Activated T-helper 9 cell treated with anti-CD3 and anti-CD28 coated beads, Interleukin-2, amount 50 U/mL, for 16 hours (primary cell): Measurements from ENCODE around the gene HRK.

Source experiments
- DNase-seq: peaks from one replicate; pipeline ENCODE4 v3.0.0-alpha.2; 2020; ENCODE audit warnings: low read depth

HRK gene

DNA sequence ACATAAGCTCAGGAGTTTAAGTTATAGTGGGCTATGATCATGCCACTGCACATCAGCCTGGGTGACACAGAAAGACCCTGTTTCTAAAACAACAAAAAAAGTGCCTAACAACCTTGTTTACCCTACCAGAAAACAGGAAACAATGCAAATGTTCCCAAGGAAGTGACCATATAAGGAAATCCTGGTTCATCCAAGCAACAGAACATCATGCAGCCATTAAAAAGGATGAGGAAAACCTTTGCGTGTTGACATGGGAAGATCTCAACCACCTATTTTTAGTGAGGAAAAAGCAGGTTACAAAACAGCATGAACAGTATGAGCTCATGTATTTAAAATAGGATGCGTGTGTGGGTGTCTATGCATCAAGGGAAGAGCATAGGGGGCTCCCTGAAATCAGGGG, 13.7 kb downstream of the HRK start:
- DNase-seq, result no peak

DNA sequence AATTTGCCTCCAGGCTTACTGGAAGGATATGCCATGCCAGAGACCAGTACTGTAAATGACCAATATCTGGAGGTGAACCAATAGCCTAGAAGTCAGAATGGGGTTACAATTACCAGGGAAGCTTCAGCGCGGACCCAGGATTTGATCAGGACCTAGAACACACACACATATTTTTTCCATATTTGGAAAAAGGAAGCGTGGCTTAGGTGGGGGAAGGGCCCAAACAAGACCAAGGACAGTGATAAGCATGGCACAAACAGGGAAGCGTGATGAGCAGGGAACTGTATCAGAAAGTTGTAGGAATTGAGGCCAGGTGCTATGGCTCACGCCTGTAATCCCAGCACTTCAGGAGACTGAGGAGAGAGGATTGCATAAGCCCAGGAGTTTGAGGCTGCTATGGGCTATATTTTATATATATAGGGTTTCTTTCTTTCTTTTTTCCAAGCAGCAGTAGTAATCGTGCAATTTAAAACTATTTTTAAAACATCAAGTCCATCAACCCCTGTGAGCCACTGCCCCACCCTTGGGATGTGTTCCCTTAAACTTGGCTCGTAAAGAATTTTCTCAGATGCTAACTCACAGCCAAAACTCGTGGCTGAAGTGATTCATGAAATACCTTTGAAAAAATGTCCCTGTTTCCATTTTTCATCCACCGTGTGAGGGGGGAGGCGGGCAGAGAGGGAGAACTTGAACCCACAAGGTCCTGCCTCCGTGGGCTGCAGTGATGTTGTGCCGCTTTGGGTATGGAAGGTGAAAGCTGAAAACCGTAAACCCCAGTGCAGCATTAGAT, 16.7 kb downstream of the HRK start:
- DNase-seq, result no peak

DNA sequence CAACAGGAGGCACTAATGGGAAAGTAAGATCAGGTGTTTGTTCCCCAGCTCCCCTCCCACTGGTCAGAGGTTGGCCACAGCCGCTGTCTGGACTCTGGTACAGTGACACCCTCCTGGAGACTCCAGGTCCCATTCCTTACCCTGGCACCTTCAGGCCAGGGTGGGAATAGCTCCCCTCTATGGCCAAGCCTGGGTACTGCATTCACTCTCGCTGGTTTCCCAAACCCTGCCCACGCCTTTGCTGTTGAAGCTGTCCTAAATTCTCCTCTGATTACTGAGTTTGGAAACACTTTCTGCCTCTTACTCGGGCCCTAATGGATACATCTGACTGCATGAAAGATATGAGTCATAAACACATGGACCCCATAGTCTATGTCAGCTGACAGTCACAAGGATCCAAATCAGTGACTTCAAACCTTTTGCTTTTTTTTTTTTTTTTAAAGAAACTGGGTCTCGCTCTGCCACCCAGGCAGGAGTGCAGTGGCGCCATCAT, 17.9 kb downstream of the HRK start:
- DNase-seq, result no peak

- no peak for DNase-seq
These were observed 19.1 kb downstream of the HRK start for GRCh38 chr12:116862167-116862566.

GRCh38 chr12:116861320-116861719, 19.9 kb downstream of the HRK start:
- no peak for DNase-seq

DNA sequence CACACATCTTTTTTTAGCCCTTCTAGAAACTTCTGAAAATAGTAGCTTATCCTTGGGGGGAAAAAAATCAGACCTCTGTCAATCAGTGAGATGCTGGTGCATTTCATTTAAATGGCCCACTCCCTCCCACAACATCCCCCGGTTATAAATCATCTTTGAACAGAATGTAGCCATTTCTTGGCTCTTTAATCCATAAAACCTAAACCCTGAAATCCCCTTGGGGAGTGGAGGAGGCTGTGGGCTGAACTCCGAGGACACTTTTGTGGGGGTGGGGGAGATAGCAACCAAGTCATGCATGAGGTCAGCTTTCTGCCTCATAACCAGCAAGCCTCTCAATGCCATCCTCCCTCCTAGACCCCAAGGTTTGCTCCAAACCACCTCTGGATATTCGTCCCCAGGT, 21.0 kb downstream of the HRK start:
- no peak for DNase-seq

GRCh38 chr12:116859079-116859478, 22.2 kb downstream of the HRK start:
- DNase-seq, result no peak

- DNase-seq, result no peak
These were observed 24.5 kb downstream of the HRK start for GRCh38 chr12:116856729-116857128.

- DNase-seq, result no peak
These were observed 25.3 kb downstream of the HRK start for GRCh38 chr12:116855744-116856470.

GRCh38 chr12:116853507-116853906, 27.7 kb downstream of the HRK start:
- DNase-seq, result no peak

GRCh38 chr12:116852303-116852702, 28.9 kb downstream of the HRK start:
- no peak for DNase-seq

DNA sequence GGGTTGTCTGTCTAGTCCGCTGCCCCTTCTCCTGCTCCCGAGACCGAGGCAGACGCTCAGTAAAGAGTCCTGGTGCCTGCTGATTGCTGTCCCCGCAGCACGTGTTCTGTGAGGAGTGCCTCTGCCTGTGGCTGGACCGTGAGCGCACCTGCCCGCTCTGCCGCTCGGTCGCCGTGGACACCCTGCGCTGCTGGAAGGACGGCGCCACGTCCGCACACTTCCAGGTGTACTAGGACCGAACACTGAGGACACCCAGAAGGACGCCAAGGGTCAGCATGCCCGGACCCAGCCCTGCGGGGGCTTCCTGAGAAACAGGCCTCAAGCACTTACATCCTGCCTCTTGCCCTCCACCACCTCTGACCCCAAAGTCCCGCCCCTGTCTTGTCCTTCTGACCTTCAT, 32.0 kb downstream of the HRK start:
- DNase-seq, result no peak

DNA sequence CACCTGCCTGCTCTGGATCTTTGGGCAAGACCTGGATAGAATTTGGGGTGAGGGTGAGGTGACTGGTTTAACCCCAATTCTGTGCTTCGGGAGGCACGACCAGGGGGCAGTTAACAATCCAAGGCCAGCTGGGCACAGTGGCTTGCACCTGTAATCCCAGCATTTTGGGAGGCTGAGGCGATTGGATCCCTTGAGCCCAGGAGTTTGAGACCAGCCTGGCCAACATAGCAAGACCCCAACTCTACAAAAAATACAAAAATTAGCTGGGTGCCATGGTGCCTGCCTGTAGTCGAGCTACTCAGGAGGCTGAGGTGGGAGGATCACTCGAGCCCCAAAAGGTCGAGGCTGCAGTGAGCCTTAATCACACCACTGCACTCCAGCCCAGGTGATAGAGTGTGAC, 38.2 kb downstream of the HRK start:
- DNase-seq, result no peak

GRCh38 chr12:116839287-116839830, 41.9 kb downstream of the HRK start:
- no peak for DNase-seq

DNA sequence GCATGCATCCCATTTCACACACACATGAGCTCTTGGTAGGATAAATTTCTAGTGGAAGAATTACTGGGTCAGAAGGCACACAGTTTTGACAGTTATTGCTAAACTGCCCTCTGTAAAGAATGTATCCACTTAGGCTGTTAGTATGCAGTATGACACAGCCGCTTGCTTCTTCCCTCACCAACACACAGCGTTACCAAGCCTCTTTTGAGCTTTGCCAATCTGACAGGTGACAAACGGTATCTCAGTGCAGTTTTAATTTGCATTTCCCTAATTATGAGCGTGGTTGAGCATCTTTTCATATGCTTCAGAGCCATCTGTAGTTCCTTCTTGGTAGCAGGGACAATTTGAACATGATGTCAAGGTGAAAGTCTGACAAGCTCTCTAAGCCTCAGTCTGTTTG, 42.9 kb downstream of the HRK start:
- DNase-seq, result no peak

- DNase-seq, result no peak
These were observed 44.1 kb downstream of the HRK start for GRCh38 chr12:116837097-116837496.

GRCh38 chr12:116835484-116835883, 45.8 kb downstream of the HRK start:
- no peak for DNase-seq

GRCh38 chr12:116833474-116833873, 47.8 kb downstream of the HRK start:
- no peak for DNase-seq

- DNase-seq, result no peak
These were observed 48.9 kb downstream of the HRK start for GRCh38 chr12:116832353-116832752.

DNA sequence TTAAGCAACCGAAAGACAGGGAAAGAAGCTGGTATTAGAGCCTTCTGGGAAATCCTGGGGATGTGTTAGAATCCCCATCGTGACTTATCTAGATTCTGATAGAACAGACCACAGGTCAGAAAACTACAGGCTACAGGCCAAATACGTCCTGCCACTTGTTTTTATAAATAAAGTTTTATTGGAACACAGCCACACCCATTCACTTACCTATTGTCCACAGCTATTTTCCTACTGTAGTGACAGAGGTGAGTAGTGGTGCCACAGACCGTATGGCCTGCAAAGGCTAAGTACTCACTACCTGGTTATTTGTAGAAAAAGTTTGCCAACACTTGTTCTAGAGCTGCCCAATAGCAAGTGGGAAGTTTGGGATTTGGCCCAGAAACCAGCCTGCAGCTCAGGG, 53.8 kb downstream of the HRK start:
- DNase-seq, result no peak

DNA sequence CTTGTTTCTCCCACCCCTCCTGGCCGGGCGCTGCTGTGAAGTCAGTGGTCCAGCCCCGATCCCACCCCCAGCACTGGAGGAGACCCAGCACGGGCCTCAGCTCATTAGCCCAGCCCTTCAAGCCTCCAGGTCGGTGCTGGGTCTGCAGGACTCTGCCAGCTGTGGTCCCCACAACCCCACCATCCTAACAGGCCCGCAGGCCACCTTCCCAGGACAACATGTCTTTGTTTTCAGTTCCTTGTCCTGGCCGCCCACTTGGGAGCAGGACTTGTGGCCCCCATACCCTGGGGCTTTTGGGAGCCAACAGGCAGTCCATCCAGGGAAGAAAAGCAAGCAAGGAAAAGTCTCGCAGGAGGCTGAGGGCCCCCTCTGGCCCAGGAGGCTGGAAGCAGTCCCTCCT, 60.0 kb downstream of the HRK start:
- DNase-seq, result no peak

- no peak for DNase-seq
These were observed 61.1 kb downstream of the HRK start for GRCh38 chr12:116820064-116820656.
